Measurements from ENCODE around the gene BLTP2.
"Not testable (repeated sequence)": the region's sequence is repeated elsewhere in the genome, so short reads cannot be mapped to it uniquely, and the experiment has no call there.

The BLTP2 gene

GRCh38 chr17:28645576-28645939 lies 600 bp upstream of the BLTP2 start:
- DNase-seq = no peak

DNA sequence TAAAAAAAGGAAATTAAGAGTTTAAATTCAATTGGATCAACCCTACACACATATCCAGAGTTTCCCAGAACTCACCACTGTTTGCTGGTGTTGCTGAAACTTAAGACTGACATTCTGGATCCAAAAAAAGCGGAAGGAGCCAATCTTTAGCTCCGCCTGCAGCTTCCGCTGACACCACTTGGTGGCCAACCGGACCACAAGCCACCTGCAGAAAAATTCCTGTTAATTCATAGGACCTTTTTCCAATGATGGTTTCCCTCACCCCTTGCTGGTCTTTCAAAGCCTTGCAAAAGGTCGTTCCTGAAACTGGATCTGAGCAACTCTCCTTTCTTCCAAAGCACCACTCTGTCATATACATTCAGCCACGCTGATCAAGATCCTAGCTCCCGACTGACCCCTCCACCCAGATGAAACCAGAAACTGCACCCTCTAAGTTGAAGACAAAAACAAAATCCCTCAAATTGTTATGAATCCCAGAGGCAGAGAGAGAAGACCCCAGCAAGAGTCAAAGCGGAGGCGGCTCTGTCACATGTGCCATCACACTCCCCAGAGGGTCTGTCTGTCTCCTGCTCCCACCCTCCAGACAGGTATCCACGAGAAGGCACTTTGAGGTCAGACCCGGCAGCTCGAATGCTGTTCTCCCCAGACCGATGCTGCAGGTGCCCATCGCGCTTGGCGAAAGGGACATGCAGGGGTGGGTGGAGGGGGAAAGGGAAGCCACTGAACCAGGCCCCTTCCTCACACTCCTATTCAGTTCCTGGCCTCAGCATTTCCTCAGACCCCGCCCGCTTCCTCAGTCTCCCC lies 773 bp downstream of the BLTP2 start:
- DNase-seq = peak; percentile 36 to 80

- no peak for DNase-seq
Observed at GRCh38 chr17:28641579-28641978, 3.4 kb downstream of the BLTP2 start.

GRCh38 chr17:28635506-28635905 lies 9.5 kb downstream of the BLTP2 start:
- no peak for DNase-seq

GRCh38 chr17:28634206-28634865 lies 10.6 kb downstream of the BLTP2 start:
- no peak for DNase-seq

- no peak for DNase-seq
Observed at GRCh38 chr17:28626818-28627217, 18.1 kb downstream of the BLTP2 start.

- no peak for DNase-seq
Observed at GRCh38 chr17:28624148-28624547, 20.8 kb downstream of the BLTP2 start.

DNA sequence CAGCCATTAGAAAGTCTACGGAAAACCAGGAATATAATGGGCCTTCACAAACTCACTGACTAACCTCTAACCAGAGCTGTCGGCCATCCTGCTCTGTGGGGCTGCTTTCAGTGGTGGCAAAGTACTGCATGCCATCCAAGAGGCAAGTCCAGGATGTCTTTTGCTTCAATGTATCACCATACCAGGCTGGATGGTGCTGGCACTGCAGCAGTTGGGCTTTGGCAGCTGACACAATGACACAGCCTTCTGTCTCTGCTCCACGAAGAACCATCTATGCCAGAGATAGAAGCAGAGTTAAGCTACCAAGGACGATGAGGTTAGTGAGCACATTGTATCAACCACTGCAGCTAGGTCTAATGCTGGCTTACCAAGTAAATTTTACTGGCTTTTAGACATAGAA lies 21.3 kb downstream of the BLTP2 start:
- no peak for DNase-seq

GRCh38 chr17:28622186-28622585 lies 22.8 kb downstream of the BLTP2 start:
- DNase-seq = no peak

DNA sequence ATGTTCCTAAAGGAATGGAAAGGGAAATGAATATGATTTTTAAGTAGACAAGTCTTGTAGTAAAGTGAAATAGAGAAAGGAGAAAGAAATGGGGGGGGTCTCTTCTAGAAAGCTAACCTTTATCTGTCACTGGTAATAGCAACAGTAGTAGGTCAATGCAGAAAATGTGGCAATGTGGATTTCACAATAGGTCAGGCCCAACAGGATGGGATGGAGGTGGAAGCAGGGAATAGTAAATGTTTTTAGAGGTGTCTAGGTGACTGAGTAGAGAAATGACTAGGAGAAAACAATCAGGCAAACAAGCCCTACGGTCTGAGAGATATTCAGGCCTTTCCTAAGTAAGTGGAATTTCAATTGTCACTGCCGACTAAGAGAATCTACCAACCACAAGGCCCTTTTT lies 24.9 kb downstream of the BLTP2 start:
- no peak for DNase-seq

DNA sequence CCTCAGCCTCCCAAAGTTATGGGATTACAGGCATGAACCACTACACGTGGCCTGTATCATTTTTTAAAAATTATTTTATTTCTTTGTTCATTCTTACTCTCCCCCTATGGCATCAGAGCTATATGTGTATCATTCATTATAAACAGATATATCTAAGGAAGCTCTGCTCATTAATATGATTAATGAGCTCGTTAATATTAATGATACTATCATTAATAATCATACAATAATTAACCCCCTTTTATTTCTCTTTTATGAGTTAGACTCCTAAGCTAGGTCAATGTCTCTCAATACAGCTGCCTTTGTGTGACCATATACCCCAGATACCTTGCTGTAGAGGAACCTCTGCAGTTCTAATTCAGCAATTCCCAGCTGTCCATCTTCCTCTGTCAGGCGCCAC lies 26.5 kb downstream of the BLTP2 start:
- DNase-seq = no peak

GRCh38 chr17:28616281-28616680 lies 28.7 kb downstream of the BLTP2 start:
- DNase-seq = no peak

GRCh38 chr17:28615260-28615940 lies 29.6 kb downstream of the BLTP2 start:
- no peak for DNase-seq

GRCh38 chr17:28613931-28614381 lies 31.0 kb downstream of the BLTP2 start, which contains the start of gene RSKR:
RSKR (minus strand) TSS chr17:28614185; CDS start chr17:28614161, 24 bp downstream.
- DNase-seq = no peak

- peak in 1 of 2 experiments; percentile 69 for DNase-seq
Observed at GRCh38 chr17:28612936-28613872, 31.8 kb downstream of the BLTP2 start.

DNA sequence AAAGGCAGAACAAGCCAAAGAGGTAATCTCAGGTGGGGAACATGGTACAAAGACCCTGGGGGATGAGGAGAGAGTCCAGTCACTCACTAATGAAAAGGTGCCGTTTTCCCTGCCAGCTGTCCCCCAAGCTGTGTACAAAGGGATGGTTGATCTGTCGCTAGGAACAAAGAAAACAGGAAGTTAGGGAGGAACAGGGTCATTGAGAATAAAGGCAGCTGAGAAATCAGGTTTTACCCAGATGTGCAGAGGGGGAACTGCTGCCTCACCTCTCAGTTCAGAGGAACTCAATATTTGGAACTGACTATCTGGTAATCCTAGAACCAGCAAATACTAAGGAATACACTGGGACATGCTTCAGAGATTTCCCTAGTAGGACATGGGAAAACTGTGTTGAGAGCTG lies 32.4 kb downstream of the BLTP2 start:
- no peak for DNase-seq

- no peak for DNase-seq
Observed at GRCh38 chr17:28610376-28610775, 34.6 kb downstream of the BLTP2 start.

DNA sequence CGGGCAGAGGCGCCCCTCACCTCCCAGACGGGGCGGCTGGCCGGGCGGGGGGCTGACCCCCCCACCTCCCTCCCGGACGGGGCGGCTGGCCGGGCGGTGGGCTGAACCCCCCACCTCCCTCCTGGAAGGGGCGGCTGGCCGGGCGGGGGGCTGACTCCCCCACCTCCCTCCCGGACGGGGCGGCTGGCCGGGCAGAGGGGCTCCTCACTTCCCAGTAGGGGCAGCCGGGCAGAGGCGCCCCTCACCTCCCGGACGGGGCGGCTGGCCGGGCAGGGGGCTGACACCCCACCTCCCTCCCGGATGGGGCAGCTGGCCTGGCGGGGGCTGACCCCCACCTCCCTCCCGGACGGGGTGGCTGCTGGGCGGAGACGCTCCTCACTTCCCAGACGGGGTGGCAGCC lies 40.9 kb downstream of the BLTP2 start:
- not testable (repeated sequence) for DNase-seq

DNA sequence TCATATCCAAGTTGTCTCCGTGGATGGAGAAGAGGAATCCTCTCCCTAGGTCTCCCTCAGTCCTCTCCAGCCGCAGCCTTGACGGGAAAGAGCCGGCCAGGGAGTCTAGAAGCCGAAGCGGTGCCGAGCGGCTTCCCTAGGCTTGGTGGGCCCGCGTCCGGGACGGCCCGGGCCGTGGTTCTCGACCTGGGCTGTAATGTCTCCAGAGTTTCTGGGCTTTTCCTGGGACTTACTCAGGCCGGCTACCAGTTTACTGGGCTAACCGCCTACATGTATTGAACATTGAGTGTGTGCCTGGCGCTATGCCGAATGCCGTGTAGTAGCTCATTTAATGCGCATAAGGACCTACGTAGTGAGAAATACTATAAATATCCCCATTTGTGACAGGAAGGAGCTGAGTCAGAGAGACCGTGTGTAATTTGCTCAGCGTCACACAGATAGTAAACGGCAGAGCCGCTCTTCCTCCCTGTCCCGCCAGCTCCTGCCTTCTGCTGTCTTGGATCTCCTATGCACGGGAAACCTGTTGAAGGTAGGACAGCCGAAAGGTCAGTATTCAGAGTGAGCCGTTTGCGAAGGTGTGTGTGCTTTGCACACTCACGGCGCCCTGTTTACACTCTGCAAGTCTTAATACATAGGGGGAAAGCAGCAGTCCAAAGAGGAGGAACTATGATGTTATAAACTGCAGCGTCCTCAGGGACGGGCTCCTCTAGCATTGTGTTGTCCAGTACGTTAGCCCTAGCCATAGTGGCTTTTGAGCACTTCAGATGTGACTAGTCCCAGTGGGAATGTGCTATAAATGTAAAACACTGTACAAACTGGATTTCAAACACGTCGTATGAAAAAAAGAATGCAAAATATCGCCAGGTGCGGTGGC lies 45.4 kb downstream of the BLTP2 start:
- peak; percentile 76 to 95 for DNase-seq

DNA sequence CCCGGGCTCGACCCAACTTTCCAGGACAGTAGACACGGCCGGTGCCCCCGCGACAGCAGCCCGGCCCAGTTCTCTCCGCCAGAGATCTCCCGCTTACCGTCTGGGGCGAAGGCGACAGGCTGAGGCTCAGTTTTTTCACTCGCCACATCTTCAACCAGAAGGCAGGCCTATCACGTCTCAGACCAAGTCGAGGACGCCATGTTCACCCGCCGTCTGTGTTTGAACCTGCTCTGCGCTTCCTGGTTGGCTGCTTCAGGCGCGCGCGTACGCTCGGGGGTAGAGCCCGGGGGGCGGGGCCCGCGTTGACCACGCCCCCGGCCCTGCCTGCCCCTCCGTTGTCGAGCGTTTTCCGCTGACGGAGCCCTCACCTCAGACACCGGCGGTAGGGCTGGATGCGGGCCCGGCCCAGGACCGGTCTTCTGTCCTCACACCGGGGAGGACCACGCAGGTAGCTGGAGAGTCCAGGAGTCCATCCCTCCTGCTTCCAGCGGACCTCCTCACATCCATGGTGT lies 46.1 kb downstream of the BLTP2 start, which contains the start of gene SPAG5:
Gene SPAG5 (minus strand): TSS at position 227 of the 512 bp plus-strand sequence. CDS start 79 bp downstream, at position 148.
- DNase-seq = peak; percentile 93 to 98

DNA sequence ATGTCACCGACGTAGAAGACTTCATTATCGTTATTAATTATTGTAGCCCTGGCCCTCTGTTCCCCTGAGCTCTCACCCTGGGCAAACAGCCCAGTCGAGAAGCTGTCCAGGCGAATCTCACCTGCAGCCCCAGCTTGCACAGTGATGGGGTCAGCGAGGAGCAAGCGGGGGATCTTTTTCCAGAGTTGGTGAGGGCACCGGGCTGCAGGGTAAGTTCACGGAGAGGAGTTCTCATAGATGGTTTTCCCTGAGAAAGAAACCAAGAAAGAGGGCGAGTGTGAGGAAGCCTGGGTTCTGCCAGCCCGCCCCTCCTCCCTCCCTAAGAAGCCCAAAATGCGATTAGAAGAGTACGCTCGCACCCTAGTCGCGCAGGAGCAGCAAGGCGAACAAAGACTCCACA lies 46.6 kb downstream of the BLTP2 start:
- DNase-seq = peak in 1 of 2 experiments; percentile 63

Measured in NCI-H526 (cell line).